Ishikawa (cell line): ENCODE measurements around the gene LANCL2.

Experiments
- CEBPB ChIP-seq: IDR thresholded peaks from 2 replicates; pipeline ENCODE4 v1.6.1; 2012
- CREB1 ChIP-seq: IDR thresholded peaks from 2 replicates; pipeline ENCODE4 v1.6.1; 2012; ENCODE audit warnings: low read depth
- EGR1 ChIP-seq: IDR thresholded peaks from 2 replicates; pipeline ENCODE4 v1.6.1; 2012
- EP300 ChIP-seq: IDR thresholded peaks from 2 replicates; pipeline ENCODE4 v1.6.1; 2012; ENCODE audit warnings: borderline replicate concordance
- FOXM1 ChIP-seq: IDR thresholded peaks from 2 replicates; pipeline ENCODE4 v1.6.1; 2012; ENCODE audit warnings: low read depth, borderline replicate concordance
- NFIC ChIP-seq: IDR thresholded peaks from 2 replicates; pipeline ENCODE4 v1.6.1; 2012
- RAD21 ChIP-seq: IDR thresholded peaks from 2 replicates; pipeline ENCODE4 v1.6.1; 2012; ENCODE audit warnings: low read depth
- TAF1 ChIP-seq: IDR thresholded peaks from 2 replicates; pipeline ENCODE4 v1.6.1; 2012; ENCODE audit warnings: low read depth, mild to moderate bottlenecking
- TCF12 ChIP-seq: IDR thresholded peaks from 2 replicates; pipeline ENCODE4 v1.6.1; 2012; ENCODE audit warnings: low read depth
- TEAD4 ChIP-seq: IDR thresholded peaks from 2 replicates; pipeline ENCODE4 v1.6.1; 2012
- YY1 ChIP-seq: IDR thresholded peaks from 2 replicates; pipeline ENCODE4 v1.6.1; 2012; ENCODE audit warnings: low read depth
- ZBTB7A ChIP-seq: IDR thresholded peaks from 2 replicates; pipeline ENCODE4 v1.6.1; 2012; ENCODE audit warnings: low read depth
- TF ChIP-seq, protein P1 (sequence below): IDR thresholded peaks from 2 replicates; pipeline ENCODE4 v1.6.1; 2012; ENCODE audit warnings: low read depth, mild to moderate bottlenecking
- TF ChIP-seq, protein P2 (sequence below): IDR thresholded peaks from 2 replicates; pipeline ENCODE4 v1.6.1; 2012
- TF ChIP-seq, protein P3 (sequence below): IDR thresholded peaks from 2 replicates; pipeline ENCODE4 v1.6.1; 2012

LANCL2 gene

DNA sequence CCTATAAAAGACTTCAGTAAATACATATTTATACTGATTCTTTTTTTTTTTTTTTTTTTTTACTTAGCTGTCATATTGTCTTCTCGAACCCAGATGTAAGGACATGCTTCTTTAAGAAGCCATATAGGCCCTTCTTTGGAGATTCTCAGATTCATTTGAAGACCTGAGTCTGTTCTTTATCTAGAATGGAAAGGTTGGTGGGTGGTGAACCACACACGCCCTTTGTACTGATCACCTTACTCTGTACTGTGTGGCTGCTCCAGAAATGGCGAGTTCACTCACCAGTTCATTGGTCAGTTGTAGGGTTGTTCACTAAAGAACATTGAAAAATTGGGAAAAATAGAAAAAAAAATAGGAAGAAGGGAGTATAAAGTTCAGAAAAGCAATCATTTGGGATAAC, 32.5 kb downstream of the LANCL2 start:
- TF ChIP-seq TCF12 (no peak), RAD21 (no peak), NFIC (no peak), FOXM1 (no peak), TAF1 (no peak), YY1 (no peak), TEAD4 (no peak), EP300 (no peak), ZBTB7A (no peak), EGR1 (no peak), CREB1 (no peak)
- TF ChIP-seq, protein P1, sequence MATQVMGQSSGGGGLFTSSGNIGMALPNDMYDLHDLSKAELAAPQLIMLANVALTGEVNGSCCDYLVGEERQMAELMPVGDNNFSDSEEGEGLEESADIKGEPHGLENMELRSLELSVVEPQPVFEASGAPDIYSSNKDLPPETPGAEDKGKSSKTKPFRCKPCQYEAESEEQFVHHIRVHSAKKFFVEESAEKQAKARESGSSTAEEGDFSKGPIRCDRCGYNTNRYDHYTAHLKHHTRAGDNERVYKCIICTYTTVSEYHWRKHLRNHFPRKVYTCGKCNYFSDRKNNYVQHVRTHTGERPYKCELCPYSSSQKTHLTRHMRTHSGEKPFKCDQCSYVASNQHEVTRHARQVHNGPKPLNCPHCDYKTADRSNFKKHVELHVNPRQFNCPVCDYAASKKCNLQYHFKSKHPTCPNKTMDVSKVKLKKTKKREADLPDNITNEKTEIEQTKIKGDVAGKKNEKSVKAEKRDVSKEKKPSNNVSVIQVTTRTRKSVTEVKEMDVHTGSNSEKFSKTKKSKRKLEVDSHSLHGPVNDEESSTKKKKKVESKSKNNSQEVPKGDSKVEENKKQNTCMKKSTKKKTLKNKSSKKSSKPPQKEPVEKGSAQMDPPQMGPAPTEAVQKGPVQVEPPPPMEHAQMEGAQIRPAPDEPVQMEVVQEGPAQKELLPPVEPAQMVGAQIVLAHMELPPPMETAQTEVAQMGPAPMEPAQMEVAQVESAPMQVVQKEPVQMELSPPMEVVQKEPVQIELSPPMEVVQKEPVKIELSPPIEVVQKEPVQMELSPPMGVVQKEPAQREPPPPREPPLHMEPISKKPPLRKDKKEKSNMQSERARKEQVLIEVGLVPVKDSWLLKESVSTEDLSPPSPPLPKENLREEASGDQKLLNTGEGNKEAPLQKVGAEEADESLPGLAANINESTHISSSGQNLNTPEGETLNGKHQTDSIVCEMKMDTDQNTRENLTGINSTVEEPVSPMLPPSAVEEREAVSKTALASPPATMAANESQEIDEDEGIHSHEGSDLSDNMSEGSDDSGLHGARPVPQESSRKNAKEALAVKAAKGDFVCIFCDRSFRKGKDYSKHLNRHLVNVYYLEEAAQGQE: no peak
- TF ChIP-seq, protein P2, sequence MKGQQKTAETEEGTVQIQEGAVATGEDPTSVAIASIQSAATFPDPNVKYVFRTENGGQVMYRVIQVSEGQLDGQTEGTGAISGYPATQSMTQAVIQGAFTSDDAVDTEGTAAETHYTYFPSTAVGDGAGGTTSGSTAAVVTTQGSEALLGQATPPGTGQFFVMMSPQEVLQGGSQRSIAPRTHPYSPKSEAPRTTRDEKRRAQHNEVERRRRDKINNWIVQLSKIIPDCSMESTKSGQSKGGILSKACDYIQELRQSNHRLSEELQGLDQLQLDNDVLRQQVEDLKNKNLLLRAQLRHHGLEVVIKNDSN: no peak

DNA sequence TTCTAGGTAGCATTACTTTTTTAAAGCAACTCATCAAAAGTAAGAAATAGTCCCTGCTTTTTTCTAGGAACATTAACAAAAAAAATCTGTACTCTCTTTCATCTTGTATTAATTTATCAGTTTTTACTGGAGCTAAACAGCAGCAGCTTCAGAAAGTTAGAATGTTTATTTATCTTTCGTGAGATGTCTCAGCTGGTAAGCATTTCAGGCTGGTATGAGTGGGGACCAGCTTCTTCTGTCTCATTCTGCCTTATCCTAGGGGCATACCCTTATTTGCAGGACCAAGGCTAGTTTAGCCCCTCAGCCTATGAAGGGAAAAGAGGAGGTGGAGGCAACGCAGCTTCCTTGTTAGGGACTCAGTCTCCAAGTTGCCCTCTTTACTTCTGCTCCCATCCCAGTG, 35.1 kb downstream of the LANCL2 start:
- TF ChIP-seq TEAD4 (no peak), YY1 (no peak), EP300 (no peak), CREB1 (no peak), FOXM1 (no peak), RAD21 (no peak), TCF12 (no peak), TAF1 (no peak), NFIC (no peak), EGR1 (no peak), CEBPB (no peak), ZBTB7A (no peak)
- TF ChIP-seq, protein P1: no peak
- TF ChIP-seq, protein P2: no peak
- TF ChIP-seq, protein P3, sequence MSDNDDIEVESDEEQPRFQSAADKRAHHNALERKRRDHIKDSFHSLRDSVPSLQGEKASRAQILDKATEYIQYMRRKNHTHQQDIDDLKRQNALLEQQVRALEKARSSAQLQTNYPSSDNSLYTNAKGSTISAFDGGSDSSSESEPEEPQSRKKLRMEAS: no peak

DNA sequence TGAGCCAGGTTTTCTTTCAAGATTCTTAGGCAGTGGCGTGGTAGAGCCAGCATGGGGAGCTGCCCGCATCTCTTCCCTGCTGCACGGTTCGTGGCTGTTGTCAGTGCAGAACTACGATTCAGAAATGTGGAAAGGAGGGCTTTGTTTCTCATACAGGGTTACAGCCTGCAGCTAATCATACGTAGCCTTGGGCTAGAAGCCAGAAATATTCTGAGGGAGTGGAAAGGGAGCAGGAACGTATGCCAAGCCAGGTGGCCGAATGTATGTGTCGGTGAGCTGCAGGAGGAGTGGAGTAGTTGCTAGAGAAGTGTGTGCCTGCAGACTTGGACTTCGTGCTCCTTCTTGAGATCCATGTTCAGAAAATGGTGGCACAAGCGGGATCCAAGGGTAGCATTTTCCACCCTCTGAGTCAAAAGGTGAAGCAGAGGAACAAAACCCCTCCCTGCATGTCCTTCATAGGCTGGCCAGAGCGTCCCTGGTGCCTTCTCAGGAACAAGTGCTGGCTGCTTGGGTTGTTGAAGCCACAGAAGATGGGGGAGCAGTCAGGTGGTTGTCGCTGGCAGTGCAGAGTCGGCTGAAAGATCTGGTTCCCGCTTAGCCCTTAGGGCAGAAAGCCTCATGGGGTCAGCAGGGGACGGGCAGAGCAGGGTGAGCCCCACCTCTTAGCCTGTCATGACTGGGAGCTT, 40.9 kb downstream of the LANCL2 start:
- TF ChIP-seq FOXM1: no peak
- no peak for TF ChIP-seq TCF12
- TF ChIP-seq YY1: no peak
- TF ChIP-seq TEAD4: no peak
- no peak for TF ChIP-seq CREB1
- no peak for TF ChIP-seq EP300

GRCh38 chr7:55409482-55410225, 44.5 kb downstream of the LANCL2 start:
- TF ChIP-seq YY1: no peak
- no peak for TF ChIP-seq TAF1
- TF ChIP-seq, protein P1: no peak
- no peak for TF ChIP-seq CREB1
- TF ChIP-seq FOXM1: no peak
- TF ChIP-seq CEBPB: no peak
- no peak for TF ChIP-seq EP300
- TF ChIP-seq NFIC: no peak
- no peak for TF ChIP-seq TCF12
